CD4-positive, alpha-beta T cell (primary cell): Measurements from ENCODE around the gene SSR3. TPM values are rescaled to one million over a fixed set of nuclear protein-coding genes. Genes with fewer than 3 reads are reported as not detected.

Experiments used
- ATAC-seq: fragments of 200-7000 bp; cut with Tn5 transposase; one replicate; pipeline ENCODE4 v1.10.0; 2022; ENCODE audit warnings: mild to moderate bottlenecking; ENCODE audit not compliant: poor library complexity
- CTCF ChIA-PET: fragments of 350-600 bp; sonication (Branson Sonifier 250); formaldehyde crosslinking; loops from one replicate; lab custom pipeline; 2021; ENCODE audit warnings: antibody characterized with exemption, inconsistent platforms; lab: Charles Lee
- POLR2A ChIA-PET: fragments of 350-600 bp; sonication (Branson Sonifier 250); formaldehyde crosslinking; loops from one replicate; lab custom pipeline; 2021; ENCODE audit warnings: antibody characterized with exemption, inconsistent platforms; lab: Charles Lee
- DNase-seq, 14 experiments: peaks; one replicate each; pipeline ENCODE4 v3.0.0-alpha.2; 2013 to 2020; ENCODE audit warnings: mixed read lengths in 2 of 14
- H3K27ac ChIP-seq, 2 donors: one replicate each; pipeline versions ENCODE4 v1.5.1 to v1.7.0; 2013; ENCODE audit warnings: low read length in 2 of 2, low read depth in 1 of 2, mild to moderate bottlenecking in 1 of 2
- H3K27me3 ChIP-seq, 2 experiments: 1 replicate in 1 of 2; 2 replicates in 1 of 2; pipeline versions ENCODE4 v1.6.1 to v1.7.0; 2013; ENCODE audit warnings: low read length in 2 of 2, control low read depth in 1 of 2, mild to moderate bottlenecking in 1 of 2, moderate library complexity in 1 of 2; ENCODE audit not compliant: insufficient read depth in 2 of 2, control insufficient read depth in 1 of 2
- H3K36me3 ChIP-seq: one replicate; pipeline ENCODE4 v1.6.1; 2013; ENCODE audit warnings: low read length, control low read depth; ENCODE audit not compliant: insufficient read depth
- H3K4me1 ChIP-seq: one replicate; pipeline ENCODE4 v1.6.1; 2013; ENCODE audit warnings: low read length, control low read depth; ENCODE audit not compliant: insufficient read depth
- H3K4me3 ChIP-seq: one replicate; pipeline ENCODE4 v1.5.1; 2013; ENCODE audit warnings: mild to moderate bottlenecking, low read length, moderate library complexity
- H3K9me3 ChIP-seq, 2 experiments: 1 replicate in 1 of 2; 2 replicates in 1 of 2; pipeline versions ENCODE4 v1.6.1 to v1.7.0; 2013; ENCODE audit warnings: low read length in 2 of 2, mild to moderate bottlenecking in 2 of 2, control low read depth in 1 of 2, moderate library complexity in 1 of 2; ENCODE audit not compliant: control insufficient read depth in 1 of 2, insufficient read depth in 1 of 2
- H3K27ac Mint-ChIP-seq: one replicate; pipeline ENCODE4 v1.8.0; 2020; ENCODE audit warnings: mixed read lengths
- H3K27me3 Mint-ChIP-seq: one replicate; pipeline ENCODE4 v1.8.0; 2021; ENCODE audit warnings: mixed read lengths
- H3K36me3 Mint-ChIP-seq: one replicate; pipeline ENCODE4 v1.8.0; 2021; ENCODE audit warnings: low read depth, mixed read lengths
- H3K4me1 Mint-ChIP-seq: one replicate; pipeline ENCODE4 v1.8.0; 2021; ENCODE audit warnings: low read depth, mixed read lengths
- H3K4me3 Mint-ChIP-seq: one replicate; pipeline ENCODE4 v1.8.0; 2020; ENCODE audit warnings: mild to moderate bottlenecking, mixed read lengths
- H3K9me3 Mint-ChIP-seq: one replicate; pipeline ENCODE4 v1.8.0; 2020; ENCODE audit warnings: mixed read lengths
- CTCF ChIP-seq: fragments of 200-600 bp; IDR thresholded peaks from one replicate; pipeline ENCODE4 v1.8.0; 2022; ENCODE audit warnings: antibody characterized with exemption, mild to moderate bottlenecking
- intact Hi-C, 2 experiments: fragments of 100-400 bp; cut with DNase I in 1 of 2; cut with micrococcal nuclease in 1 of 2; formaldehyde crosslinking; loops; one replicate each; pipeline versions ENCODE4 v1.15.1 to v1.9.0; 2023 to 2025; cut with DNase I, micrococcal nuclease
- total RNA-seq, 174 experiments: library from RNA in 2 of 174; stranded (reverse) in 2 of 174; gene quantifications; one replicate each; pipeline ENCODE4 v1.2.3 and lab custom pipeline; 2021 to 2026

Gene SSR3
- total RNA-seq, 2 experiments from 2014 or later, result 78.8 to 79.5 TPM

DNA sequence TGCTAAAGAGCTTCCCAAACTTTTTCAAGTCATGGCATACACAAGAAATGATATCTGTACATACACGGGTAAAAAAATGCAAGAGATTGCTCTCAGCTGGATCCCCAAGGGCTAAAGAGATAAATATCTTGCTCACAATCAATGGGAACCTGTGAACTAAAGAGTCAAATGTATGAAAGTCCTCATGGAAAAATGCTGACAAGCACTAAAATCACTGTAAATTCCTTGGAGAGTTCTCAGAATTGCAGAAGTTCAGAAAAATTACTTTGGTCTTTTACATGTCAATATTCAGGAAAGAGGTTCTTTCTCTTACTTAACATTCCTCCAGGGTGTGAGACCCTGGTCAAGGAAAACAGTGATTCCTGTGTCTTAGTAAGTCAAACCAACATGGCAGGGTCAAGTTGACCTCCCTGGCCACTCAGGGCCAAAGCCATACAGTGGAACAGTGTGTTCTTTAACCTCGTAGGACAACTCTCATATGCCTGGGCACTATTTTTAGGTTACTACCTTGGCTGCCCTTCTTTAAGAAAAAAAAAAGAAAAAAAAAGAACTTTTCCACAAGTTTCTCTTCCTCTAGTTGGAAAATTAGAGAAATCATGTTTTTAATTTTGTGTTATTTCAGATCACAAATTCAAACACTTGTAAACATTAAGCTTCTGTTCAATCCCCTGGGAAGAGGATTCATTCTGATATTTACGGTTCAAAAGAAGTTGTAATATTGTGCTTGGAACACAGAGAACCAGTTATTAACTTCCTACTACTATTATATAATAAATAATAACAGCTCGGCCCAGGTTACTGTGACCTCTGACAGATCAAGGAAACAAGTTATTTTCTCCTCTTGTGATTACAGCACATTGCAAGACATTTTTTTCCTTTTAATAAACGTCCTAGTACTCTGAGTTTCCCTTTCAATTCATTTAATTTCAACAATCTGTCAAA, 12.5 kb downstream of the SSR3 start:
- no peaks in the 10 kb centered on the region for H3K27me3 Mint-ChIP-seq
- peaks cover 87% of the 10 kb centered on the region for H3K36me3 Mint-ChIP-seq
- Histone ChIP-seq H3K27me3 (no peaks in the 10 kb centered on the region), H3K9me3 (no peaks in the 10 kb centered on the region), H3K36me3 (peaks cover 74% of the 10 kb centered on the region), H3K4me3 (no peak overlapping the region), H3K27ac (no peak overlapping the region), H3K4me1 (peaks cover 3% of the 10 kb centered on the region)
- ATAC-seq, result no peak
- H3K27ac Mint-ChIP-seq, result no peak overlapping the region
- TF ChIP-seq CTCF, result no peak
- H3K9me3 Mint-ChIP-seq, result no peaks in the 10 kb centered on the region
- POLR2A ChIA-PET, result interaction anchor here (0.6 to 1.2 kb wide), 2 partner anchors 9 to 131 kb away, joined by 4 to 6 read pairs; no protein-coding TSS in a partner anchor
- DNase-seq, result no peak
- CTCF ChIA-PET, result interaction anchor here (1.5 to 2.8 kb wide), 3 partner anchors 16 to 392 kb away, joined by 4 to 9 read pairs (median 6); no protein-coding TSS in a partner anchor
- peaks cover 17% of the 10 kb centered on the region for H3K4me1 Mint-ChIP-seq
- intact Hi-C loops, result loop anchor here in 1 of 2 experiments (5.0 kb wide), 1 partner anchor 540 kb away; no protein-coding TSS in a partner anchor
- no peak overlapping the region for H3K4me3 Mint-ChIP-seq

DNA sequence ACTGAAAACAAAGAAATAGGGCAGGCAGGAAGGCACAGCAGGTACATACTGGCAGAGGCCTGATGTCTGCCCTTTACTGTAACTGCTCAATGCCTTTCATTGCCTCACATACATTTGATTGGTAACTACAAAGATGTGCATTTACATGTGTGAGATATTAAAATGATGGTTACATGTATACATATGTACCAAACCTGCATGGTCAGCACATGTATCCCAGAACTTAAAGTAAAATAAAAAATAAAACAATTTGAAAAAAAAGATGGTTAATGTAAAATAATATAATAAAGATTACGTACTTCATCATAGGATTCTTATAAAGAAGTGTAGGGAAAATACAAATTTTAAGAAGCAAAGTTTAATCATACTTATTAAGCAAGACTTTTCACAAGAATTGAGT, 15.1 kb downstream of the SSR3 start:
- Mint-ChIP-seq H3K36me3 (peaks cover 75% of the 10 kb centered on the region), H3K4me3 (no peak overlapping the region), H3K9me3 (no peaks in the 10 kb centered on the region), H3K4me1 (no peaks in the 10 kb centered on the region), H3K27ac (no peak overlapping the region), H3K27me3 (no peaks in the 10 kb centered on the region)
- ChIA-PET CTCF (interaction anchor here (0.6 kb wide), 1 partner anchor 350 kb away, joined by 4 read pairs; no protein-coding TSS in a partner anchor), POLR2A (no interaction called here)
- no peak overlapping the region for H3K27ac ChIP-seq
- H3K9me3 ChIP-seq, result no peaks in the 10 kb centered on the region
- H3K4me1 ChIP-seq, result no peaks in the 10 kb centered on the region
- peaks cover 60% of the 10 kb centered on the region for H3K36me3 ChIP-seq
- DNase-seq (no peak), ATAC-seq (no peak)
- TF ChIP-seq CTCF, result no peak
- intact Hi-C loops, result loop anchor here in 1 of 2 experiments (2.0 to 5.0 kb wide), 3 partner anchors 67 to 542 kb away; no protein-coding TSS in a partner anchor
- H3K4me3 ChIP-seq, result no peak overlapping the region
- no peaks in the 10 kb centered on the region for H3K27me3 ChIP-seq

DNA sequence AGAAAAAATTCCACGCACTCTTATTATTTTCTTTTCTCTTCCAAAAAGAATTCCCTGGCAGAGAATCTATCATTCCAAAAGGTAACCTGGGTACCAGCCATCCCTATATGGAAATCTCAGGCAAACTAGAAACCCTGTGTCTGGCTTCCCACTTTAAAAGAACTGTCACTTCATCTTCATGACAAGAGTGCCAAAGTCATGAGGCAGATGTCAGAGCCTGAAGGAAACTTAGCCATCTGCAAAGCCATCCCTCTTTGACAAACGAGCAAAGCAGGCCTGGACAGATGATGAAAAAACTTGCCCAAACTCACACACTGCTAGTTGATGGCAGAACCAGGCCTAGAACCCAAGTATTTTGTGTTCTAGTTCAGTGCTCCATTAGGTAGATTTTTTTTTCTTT, 15.9 kb downstream of the SSR3 start:
- Mint-ChIP-seq H3K4me3 (no peak overlapping the region), H3K4me1 (no peaks in the 10 kb centered on the region), H3K9me3 (no peaks in the 10 kb centered on the region), H3K27ac (no peak overlapping the region), H3K36me3 (peaks cover 68% of the 10 kb centered on the region), H3K27me3 (no peaks in the 10 kb centered on the region)
- TF ChIP-seq CTCF, result no peak
- no peaks in the 10 kb centered on the region for H3K9me3 ChIP-seq
- no peaks in the 10 kb centered on the region for H3K27me3 ChIP-seq
- peaks cover 54% of the 10 kb centered on the region for H3K36me3 ChIP-seq
- ChIA-PET POLR2A (no interaction called here), CTCF (no interaction called here)
- H3K4me3 ChIP-seq, result no peak overlapping the region
- no peak for ATAC-seq
- no peak for DNase-seq
- no peak overlapping the region for H3K27ac ChIP-seq
- intact Hi-C loops, result loop anchor here in 1 of 2 experiments (2.0 kb wide), 1 partner anchor 66 kb away; no protein-coding TSS in a partner anchor
- no peaks in the 10 kb centered on the region for H3K4me1 ChIP-seq
